HFFc6 (cell line): Measurements from ENCODE around the gene ZNF91. TPM values are rescaled to one million over a fixed set of nuclear protein-coding genes. Genes with fewer than 3 reads are reported as not detected.
"Not testable (repeated sequence)": the region's sequence is repeated elsewhere in the genome, so short reads cannot be mapped to it uniquely, and the experiment has no call there.

Source experiments
- DNase-seq: peaks from one replicate; pipeline ENCODE4 v3.0.0-alpha.2; 2018
- H3K27ac Mint-ChIP-seq: 2 replicates; pipeline ENCODE4 v1.8.0; 2020; ENCODE audit warnings: mild to moderate bottlenecking, mixed read lengths
- H3K27me3 Mint-ChIP-seq: 2 replicates; pipeline ENCODE4 v1.8.0; 2021; ENCODE audit warnings: mild to moderate bottlenecking, moderate library complexity, mixed read lengths; ENCODE audit not compliant: insufficient read depth
- H3K36me3 Mint-ChIP-seq: 2 replicates; pipeline ENCODE4 v1.8.0; 2021; ENCODE audit warnings: low read depth, mixed read lengths
- H3K4me1 Mint-ChIP-seq: 2 replicates; pipeline ENCODE4 v1.8.0; 2020; ENCODE audit warnings: low read depth, mixed read lengths
- H3K4me3 Mint-ChIP-seq: 2 replicates; pipeline ENCODE4 v1.8.0; 2020; ENCODE audit warnings: mild to moderate bottlenecking, moderate library complexity, mixed read lengths
- H3K9me3 Mint-ChIP-seq: 2 replicates; pipeline ENCODE4 v1.8.0; 2020; ENCODE audit warnings: mild to moderate bottlenecking, mixed read lengths
- CTCF ChIP-seq: fragments of 200-600 bp; sonication (generic); IDR thresholded peaks from 2 replicates; pipeline ENCODE4 v1.5.0; 2021; ENCODE audit warnings: antibody characterized with exemption, mild to moderate bottlenecking
- total RNA-seq, 6 experiments: library from RNA; stranded (reverse); fragmentation: NEBNext Ultra II Directional; extraction: Animal tissue kit (Norgen Biotek cat#: 25700); gene quantifications; 2 replicates in 1 of 6; 3 replicates in 5 of 6; pipeline ENCODE4 v1.2.3, GENCODE V29; 2021

Gene ZNF91
- total RNA-seq, 6 experiments from 2014 or later: 19.5 to 27.4 (median 22.1) TPM

- Mint-ChIP-seq H3K36me3 (no peaks in the 10 kb centered on the region), H3K27me3 (no peaks in the 10 kb centered on the region), H3K27ac (no peak overlapping the region), H3K9me3 (peaks cover 9% of the 10 kb centered on the region), H3K4me1 (no peaks in the 10 kb centered on the region), H3K4me3 (no peak overlapping the region)
- DNase-seq: no peak
- TF ChIP-seq CTCF: no peak
Observed at GRCh38 chr19:23294141-23294540, 101.1 kb downstream of the ZNF91 start.

GRCh38 chr19:23289966-23290365 is 105.3 kb downstream of the ZNF91 start:
- DNase-seq, H3K27me3 Mint-ChIP-seq, H3K4me3 Mint-ChIP-seq, H3K27ac Mint-ChIP-seq, H3K4me1 Mint-ChIP-seq: not testable (repeated sequence)
- H3K36me3 Mint-ChIP-seq: peaks cover 16% of the 10 kb centered on the region
- H3K9me3 Mint-ChIP-seq: peaks cover 19% of the 10 kb centered on the region

Other genes starting within 250 kb of the ZNF91 start
- 1 to 10 TPM; 3.3 to 6.2 (median 5.5) TPM for gene ZNF724, start 145.1 kb downstream of the ZNF91 start, total RNA-seq